Measurements from ENCODE around the gene UBE3D.
A peak's percentile ranks its signal among the peaks of the same experiment; 100 is the strongest.

Gene UBE3D

GRCh38 chr6:83072726-83073125, 7.1 kb upstream of the UBE3D start:
- H3K4me3 ChIP-seq (ENCODE audit: low read length) = no peak overlapping the region
- H3K9me3 ChIP-seq (replicated peaks; ENCODE audit: low read length) = no peaks in the 10 kb centered on the region
- H3K36me3 ChIP-seq (ENCODE audit: insufficient read depth, low read length) = no peaks in the 10 kb centered on the region
- peaks cover 12% of the 10 kb centered on the region for H3K4me1 ChIP-seq (ENCODE audit: control insufficient read depth, insufficient read depth, low read length)
- H3K4me2 ChIP-seq (ENCODE audit: low read length) = no peak overlapping the region
- no peaks in the 10 kb centered on the region for H3K27me3 ChIP-seq (ENCODE audit: control insufficient read depth, insufficient read depth, low read length)
- H3K9ac ChIP-seq (ENCODE audit: low read depth, low read length) = no peak overlapping the region

- Histone ChIP-seq H3K4me1 (ENCODE audit: control insufficient read depth, insufficient read depth, low read length) (peaks cover 12% of the 10 kb centered on the region), H3K9ac (ENCODE audit: low read depth, low read length) (no peak overlapping the region), H3K36me3 (ENCODE audit: insufficient read depth, low read length) (no peaks in the 10 kb centered on the region), H3K4me2 (ENCODE audit: low read length) (no peak overlapping the region), H3K27me3 (ENCODE audit: control insufficient read depth, insufficient read depth, low read length) (no peaks in the 10 kb centered on the region), H3K4me3 (ENCODE audit: low read length) (no peak overlapping the region), H3K9me3 (replicated peaks; ENCODE audit: low read length) (no peaks in the 10 kb centered on the region)
Measured at GRCh38 chr6:83071707-83072106, 6.1 kb upstream of the UBE3D start.

- no peaks in the 10 kb centered on the region for H3K9me3 ChIP-seq (replicated peaks; ENCODE audit: low read length)
- no peaks in the 10 kb centered on the region for H3K27me3 ChIP-seq (ENCODE audit: control insufficient read depth, insufficient read depth, low read length)
- no peaks in the 10 kb centered on the region for H3K36me3 ChIP-seq (ENCODE audit: insufficient read depth, low read length)
- no peak overlapping the region for H3K9ac ChIP-seq (ENCODE audit: low read depth, low read length)
- H3K4me2 ChIP-seq (ENCODE audit: low read length) = no peak overlapping the region
- H3K4me1 ChIP-seq (ENCODE audit: control insufficient read depth, insufficient read depth, low read length) = peaks cover 12% of the 10 kb centered on the region
- no peak overlapping the region for H3K4me3 ChIP-seq (ENCODE audit: low read length)
Measured at GRCh38 chr6:83071023-83071422, 5.4 kb upstream of the UBE3D start.

- no peaks in the 10 kb centered on the region for H3K9me3 ChIP-seq (replicated peaks; ENCODE audit: low read length)
Measured at GRCh38 chr6:83069633-83070032, 4.0 kb upstream of the UBE3D start.

GRCh38 chr6:83068616-83069015, 3.0 kb upstream of the UBE3D start:
- Histone ChIP-seq H3K4me2 (ENCODE audit: low read length) (peak overlapping the region; percentile 88), H3K36me3 (ENCODE audit: insufficient read depth, low read length) (no peaks in the 10 kb centered on the region), H3K4me3 (ENCODE audit: low read length) (peak overlapping the region; percentile 94), H3K27me3 (ENCODE audit: control insufficient read depth, insufficient read depth, low read length) (no peaks in the 10 kb centered on the region), H3K9me3 (replicated peaks; ENCODE audit: low read length) (no peaks in the 10 kb centered on the region), H3K9ac (ENCODE audit: low read depth, low read length) (peak overlapping the region; percentile 88), H3K4me1 (ENCODE audit: control insufficient read depth, insufficient read depth, low read length) (peaks cover 12% of the 10 kb centered on the region)

More at GRCh38 chr6:83069633-83070032, 4.0 kb upstream of the UBE3D start:
- Histone ChIP-seq H3K27me3 (ENCODE audit: control insufficient read depth, insufficient read depth, low read length) (no peaks in the 10 kb centered on the region), H3K4me1 (ENCODE audit: control insufficient read depth, insufficient read depth, low read length) (peaks cover 12% of the 10 kb centered on the region), H3K9ac (ENCODE audit: low read depth, low read length) (no peak overlapping the region), H3K4me3 (ENCODE audit: low read length) (no peak overlapping the region), H3K36me3 (ENCODE audit: insufficient read depth, low read length) (no peaks in the 10 kb centered on the region), H3K4me2 (ENCODE audit: low read length) (no peak overlapping the region)

- Histone ChIP-seq H3K9ac (ENCODE audit: low read depth, low read length) (peak within 1 kb of the TSS; percentile 88), H3K4me1 (ENCODE audit: control insufficient read depth, insufficient read depth, low read length) (peaks cover 12% of the 10 kb centered on the region), H3K36me3 (ENCODE audit: insufficient read depth, low read length) (no peaks in the 10 kb centered on the region), H3K27me3 (ENCODE audit: control insufficient read depth, insufficient read depth, low read length) (no peaks in the 10 kb centered on the region), H3K4me3 (ENCODE audit: low read length) (peak within 1 kb of the TSS; percentile 94), H3K9me3 (replicated peaks; ENCODE audit: low read length) (no peaks in the 10 kb centered on the region), H3K4me2 (ENCODE audit: low read length) (peak within 1 kb of the TSS; percentile 88)
Measured at GRCh38 chr6:83067448-83068439, 2.1 kb upstream of the UBE3D start, which contains the start of gene DOP1A. DOP1A (plus strand) TSS chr6:83067671; CDS start chr6:83096978, 29,307 bp downstream.

- H3K9me3 ChIP-seq (replicated peaks; ENCODE audit: low read length) = no peaks in the 10 kb centered on the region
- H3K4me1 ChIP-seq (ENCODE audit: control insufficient read depth, insufficient read depth, low read length) = no peaks in the 10 kb centered on the region
- no peaks in the 10 kb centered on the region for H3K36me3 ChIP-seq (ENCODE audit: insufficient read depth, low read length)
- no peak overlapping the region for H3K9ac ChIP-seq (ENCODE audit: low read depth, low read length)
- H3K4me3 ChIP-seq (ENCODE audit: low read length) = no peak overlapping the region
- H3K27me3 ChIP-seq (ENCODE audit: control insufficient read depth, insufficient read depth, low read length) = no peaks in the 10 kb centered on the region
- H3K4me2 ChIP-seq (ENCODE audit: low read length) = no peak overlapping the region
Measured at GRCh38 chr6:83062225-83062624, 3.4 kb downstream of the UBE3D start.

- Histone ChIP-seq H3K9ac (ENCODE audit: low read depth, low read length) (no peak overlapping the region), H3K4me2 (ENCODE audit: low read length) (no peak overlapping the region), H3K4me1 (ENCODE audit: control insufficient read depth, insufficient read depth, low read length) (no peaks in the 10 kb centered on the region), H3K4me3 (ENCODE audit: low read length) (no peak overlapping the region), H3K9me3 (replicated peaks; ENCODE audit: low read length) (no peaks in the 10 kb centered on the region), H3K27me3 (ENCODE audit: control insufficient read depth, insufficient read depth, low read length) (no peaks in the 10 kb centered on the region), H3K36me3 (ENCODE audit: insufficient read depth, low read length) (peaks cover 4% of the 10 kb centered on the region)
Measured at GRCh38 chr6:83061190-83061589, 4.5 kb downstream of the UBE3D start.

GRCh38 chr6:83057705-83058321, 7.8 kb downstream of the UBE3D start:
- Histone ChIP-seq H3K9ac (ENCODE audit: low read depth, low read length) (no peak overlapping the region), H3K27me3 (ENCODE audit: control insufficient read depth, insufficient read depth, low read length) (no peaks in the 10 kb centered on the region), H3K9me3 (replicated peaks; ENCODE audit: low read length) (no peaks in the 10 kb centered on the region), H3K4me3 (ENCODE audit: low read length) (no peak overlapping the region), H3K4me2 (ENCODE audit: low read length) (no peak overlapping the region), H3K4me1 (ENCODE audit: control insufficient read depth, insufficient read depth, low read length) (no peaks in the 10 kb centered on the region), H3K36me3 (ENCODE audit: insufficient read depth, low read length) (peaks cover 4% of the 10 kb centered on the region)

- Histone ChIP-seq H3K9ac (ENCODE audit: low read depth, low read length) (no peak overlapping the region), H3K9me3 (replicated peaks; ENCODE audit: low read length) (no peaks in the 10 kb centered on the region), H3K27me3 (ENCODE audit: control insufficient read depth, insufficient read depth, low read length) (no peaks in the 10 kb centered on the region), H3K36me3 (ENCODE audit: insufficient read depth, low read length) (peaks cover 4% of the 10 kb centered on the region), H3K4me2 (ENCODE audit: low read length) (no peak overlapping the region), H3K4me3 (ENCODE audit: low read length) (no peak overlapping the region), H3K4me1 (ENCODE audit: control insufficient read depth, insufficient read depth, low read length) (no peaks in the 10 kb centered on the region)
Measured at GRCh38 chr6:83055366-83055964, 10.2 kb downstream of the UBE3D start.

GRCh38 chr6:83053678-83054077, 12.0 kb downstream of the UBE3D start:
- H3K9ac ChIP-seq (ENCODE audit: low read depth, low read length) = no peak overlapping the region

More at GRCh38 chr6:83053678-83054077, 12.0 kb downstream of the UBE3D start:
- Histone ChIP-seq H3K4me2 (ENCODE audit: low read length) (no peak overlapping the region), H3K4me1 (ENCODE audit: control insufficient read depth, insufficient read depth, low read length) (no peaks in the 10 kb centered on the region), H3K27me3 (ENCODE audit: control insufficient read depth, insufficient read depth, low read length) (no peaks in the 10 kb centered on the region), H3K9me3 (replicated peaks; ENCODE audit: low read length) (no peaks in the 10 kb centered on the region), H3K4me3 (ENCODE audit: low read length) (no peak overlapping the region), H3K36me3 (ENCODE audit: insufficient read depth, low read length) (peaks cover 4% of the 10 kb centered on the region)

Measured in skeletal muscle satellite cell (primary cell).